Right lung (tissue), 5 donors: ENCODE data around the gene CAPZB. TPM values are rescaled to one million over a fixed set of nuclear protein-coding genes. Genes with fewer than 3 reads are reported as not detected.

Experiments used
- DNase-seq, 2 donors: peaks; one replicate each; pipeline ENCODE4 v3.0.0-alpha.2; 2013
- polyA plus RNA-seq, 5 donors: library from polyadenylated mRNA; unstranded; fragments of 120-200 nt; gene quantifications; one replicate each; pipeline versions ENCODE4 v1.2.1 to v1.2.3, GENCODE V29; 2013; ENCODE audit warnings: inconsistent platforms in 1 of 5, low replicate concordance in 1 of 5; ENCODE audit not compliant: insufficient read length in 5 of 5, insufficient read depth in 1 of 5

The CAPZB gene
- polyA plus RNA-seq, 5 donors = 218 to 320 (median 235) TPM

GRCh38 chr1:19371226-19372135, 113.9 kb downstream of the CAPZB start:
- DNase-seq = no peak

DNA sequence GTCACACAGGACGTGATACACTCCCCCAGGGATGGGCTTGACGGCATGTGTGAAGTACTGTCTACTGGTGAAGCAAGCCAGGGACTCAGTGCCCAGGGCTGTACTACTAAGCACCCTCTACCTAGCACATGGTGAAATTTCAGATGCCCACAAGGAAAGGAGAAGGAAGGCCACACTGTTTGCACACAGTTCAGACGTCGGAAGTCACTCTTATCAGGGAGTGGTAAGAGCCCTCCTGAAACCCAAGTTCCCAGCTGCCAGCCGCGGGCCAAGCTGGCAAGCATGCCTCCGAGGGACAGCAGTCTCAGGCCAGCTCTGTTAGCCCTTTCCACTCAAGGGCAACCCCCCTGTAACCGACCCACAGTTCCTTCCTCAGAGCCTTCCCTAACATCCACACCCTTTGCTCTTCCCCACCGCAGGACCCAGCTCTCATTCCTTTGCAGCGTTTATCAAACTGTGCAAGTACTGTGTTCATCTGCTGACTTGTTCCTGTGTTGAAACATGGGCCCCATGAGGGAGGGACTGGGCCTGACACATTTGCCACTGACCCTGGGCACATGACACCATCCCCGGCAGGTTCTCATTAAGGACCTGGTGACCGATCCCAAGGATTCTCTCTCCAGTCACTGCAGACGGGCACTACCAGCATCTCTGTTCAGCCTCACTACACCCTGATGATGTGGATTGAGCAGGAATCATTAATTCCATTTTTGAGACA, 114.7 kb downstream of the CAPZB start:
- no peak for DNase-seq

- no peak for DNase-seq
Observed at GRCh38 chr1:19369396-19370090, 115.8 kb downstream of the CAPZB start.

GRCh38 chr1:19368964-19369363, 116.4 kb downstream of the CAPZB start:
- no peak for DNase-seq

GRCh38 chr1:19368050-19368449, 117.3 kb downstream of the CAPZB start:
- no peak for DNase-seq

DNA sequence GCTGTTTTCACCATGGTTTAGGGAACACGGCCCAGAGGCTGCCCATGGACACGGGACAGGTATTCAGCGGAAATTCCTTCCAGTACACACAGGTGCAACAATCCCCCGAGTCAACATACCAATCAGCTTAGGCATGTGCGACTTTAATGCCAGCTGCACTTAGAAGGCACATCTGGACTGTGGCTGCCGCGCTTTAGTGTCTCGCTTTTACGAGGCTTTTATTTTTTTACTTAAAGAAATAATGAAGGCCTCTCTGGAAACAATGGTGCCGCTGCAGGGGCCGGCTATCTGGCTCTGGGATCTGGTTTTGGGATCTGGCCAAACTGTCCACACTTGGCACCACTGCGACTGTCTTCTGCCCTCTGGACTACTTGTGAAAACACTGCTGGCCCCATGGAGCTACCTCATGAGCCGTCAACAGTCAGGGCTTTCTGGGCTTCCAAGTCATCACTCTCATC, 117.7 kb downstream of the CAPZB start:
- no peak for DNase-seq

DNA sequence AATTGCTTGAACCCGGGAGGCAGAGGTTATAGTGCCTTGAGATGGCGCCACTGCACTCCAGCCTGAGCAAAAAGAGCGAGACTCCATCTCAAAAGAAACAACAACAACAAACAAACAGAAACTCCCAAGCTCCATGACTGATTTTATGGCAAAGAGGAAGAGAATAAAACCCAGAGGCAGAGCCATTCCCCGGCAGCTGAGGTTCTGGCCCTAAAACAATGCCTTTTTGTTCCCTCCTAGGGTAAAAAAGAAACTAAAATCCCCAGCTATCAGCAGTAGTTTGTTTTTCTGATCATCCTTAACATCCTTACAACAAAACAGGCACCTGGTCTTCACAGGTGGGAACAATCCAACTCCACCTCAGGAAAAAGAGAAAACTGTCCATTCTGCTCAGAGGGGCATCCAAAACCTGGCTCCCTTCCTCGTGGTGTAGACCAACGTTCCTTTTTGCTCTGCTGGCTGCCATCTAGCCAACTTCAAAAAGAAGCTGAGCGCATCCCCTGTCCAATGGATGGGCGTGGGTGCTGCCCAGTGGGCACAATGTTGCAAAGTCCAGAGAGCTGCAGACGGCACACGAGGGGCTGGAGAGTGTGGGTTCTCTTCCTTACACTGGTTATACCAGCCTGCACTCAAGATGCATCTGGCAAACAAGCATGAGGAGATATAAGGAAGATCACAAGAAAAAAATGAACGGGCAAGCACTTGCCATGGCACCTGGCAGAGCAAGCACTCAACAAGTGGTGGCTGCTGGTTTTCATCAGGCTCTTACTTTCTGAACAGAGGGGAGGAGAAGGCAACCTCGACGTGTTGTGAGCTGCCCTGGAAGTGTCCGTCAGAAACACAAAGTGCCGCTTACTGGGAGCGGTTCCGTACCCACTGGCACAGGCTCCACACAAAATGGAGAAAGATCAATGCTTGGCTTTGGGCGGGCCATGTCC, 118.5 kb downstream of the CAPZB start:
- no peak for DNase-seq

DNA sequence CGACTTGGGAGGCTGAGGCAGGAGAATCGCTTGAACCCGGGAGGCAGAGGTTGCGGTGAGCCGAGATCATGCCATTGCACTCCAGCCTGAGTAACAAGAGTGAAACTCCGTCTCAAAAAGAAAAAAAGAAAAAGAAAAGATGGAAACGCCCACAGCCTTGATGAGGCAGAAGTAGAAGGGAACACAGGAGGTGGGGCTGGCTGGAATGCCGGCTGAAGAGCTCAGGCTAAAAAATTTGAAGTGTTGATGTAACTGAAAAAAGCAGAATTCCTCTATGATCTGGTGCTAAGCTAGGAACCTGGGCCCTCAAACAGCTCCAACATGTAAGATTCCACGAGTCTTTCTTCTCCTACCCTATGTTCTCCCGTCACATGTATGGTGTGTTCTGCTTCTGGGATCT, 119.6 kb downstream of the CAPZB start:
- no peak for DNase-seq

GRCh38 chr1:19363536-19364152, 121.7 kb downstream of the CAPZB start:
- DNase-seq = no peak

- DNase-seq = no peak
Observed at GRCh38 chr1:19361611-19362147, 123.7 kb downstream of the CAPZB start.

GRCh38 chr1:19360843-19361610, 124.3 kb downstream of the CAPZB start:
- no peak for DNase-seq

GRCh38 chr1:19360432-19360831, 124.9 kb downstream of the CAPZB start:
- no peak for DNase-seq

DNA sequence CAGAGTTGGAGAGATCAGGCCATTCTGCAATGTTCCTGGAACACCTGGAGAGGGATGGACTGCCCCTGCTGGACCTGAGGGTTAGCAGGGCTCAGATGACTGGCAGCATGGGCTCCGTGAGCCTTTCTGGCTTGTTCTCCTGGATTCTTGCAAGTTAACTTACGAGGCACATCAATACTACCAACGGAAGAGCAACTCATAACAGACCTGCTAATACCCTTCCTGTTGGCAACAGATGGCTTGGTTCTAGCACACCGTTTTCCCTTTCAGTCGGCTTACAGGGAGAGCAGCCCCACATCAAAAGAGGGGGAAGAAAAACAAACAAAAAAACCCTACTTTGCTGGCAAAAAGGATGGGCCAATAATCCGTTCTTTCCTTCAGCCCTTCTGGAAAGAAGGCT, 125.3 kb downstream of the CAPZB start:
- no peak for DNase-seq

DNA sequence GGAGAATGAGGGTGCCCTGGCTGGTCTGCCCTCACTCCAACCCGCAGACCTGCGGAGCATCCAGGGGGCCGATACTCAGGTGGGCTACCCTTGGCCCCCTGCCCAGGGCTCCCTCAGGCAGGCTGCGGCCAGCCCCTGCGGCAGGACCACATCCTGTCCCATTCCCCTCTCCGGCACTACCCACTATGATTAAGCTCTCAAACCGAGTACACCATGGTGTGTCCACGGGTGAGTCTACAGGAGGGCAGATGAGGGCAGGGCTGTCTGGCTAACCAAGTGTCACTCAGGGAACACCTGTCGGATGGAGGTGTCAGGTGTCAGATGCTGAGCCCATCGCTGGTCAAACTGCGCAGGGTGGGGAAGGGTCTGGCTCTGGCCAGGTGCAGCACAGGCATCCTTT, 126.0 kb downstream of the CAPZB start:
- DNase-seq = no peak

GRCh38 chr1:19358710-19359109, 126.6 kb downstream of the CAPZB start:
- no peak for DNase-seq

DNA sequence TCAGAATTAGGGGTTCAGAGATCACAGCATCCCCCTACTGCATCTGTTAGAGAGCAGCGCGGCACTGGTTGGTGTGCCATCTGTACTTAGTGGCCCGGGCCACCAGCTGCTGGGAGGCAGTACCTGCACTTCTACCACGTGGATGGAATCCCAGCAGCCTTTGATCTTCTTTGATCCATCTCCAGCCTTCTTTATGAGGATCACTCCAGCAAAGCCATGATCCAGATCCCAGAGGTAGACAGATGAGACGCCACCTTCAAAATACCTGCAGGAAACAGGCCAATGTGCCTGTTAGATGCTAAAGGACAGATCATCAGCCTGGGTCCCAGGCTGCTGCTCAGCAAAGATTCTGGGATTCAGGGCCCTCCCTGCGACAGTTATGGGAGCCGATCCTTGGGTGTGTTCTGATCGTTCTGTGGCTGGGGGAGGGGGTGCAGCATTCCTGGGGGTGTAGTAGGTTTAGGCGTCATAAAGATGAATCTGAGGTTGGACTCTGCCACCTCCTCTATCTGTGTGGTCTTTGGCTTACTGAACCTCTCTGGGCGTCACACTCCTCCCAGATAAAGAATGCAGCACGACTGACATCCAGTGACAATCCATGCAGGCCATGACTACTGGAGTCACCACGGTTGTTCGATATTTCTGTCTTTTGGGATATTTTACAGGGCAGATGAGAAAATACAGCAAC, 127.9 kb downstream of the CAPZB start:
- no peak for DNase-seq

DNA sequence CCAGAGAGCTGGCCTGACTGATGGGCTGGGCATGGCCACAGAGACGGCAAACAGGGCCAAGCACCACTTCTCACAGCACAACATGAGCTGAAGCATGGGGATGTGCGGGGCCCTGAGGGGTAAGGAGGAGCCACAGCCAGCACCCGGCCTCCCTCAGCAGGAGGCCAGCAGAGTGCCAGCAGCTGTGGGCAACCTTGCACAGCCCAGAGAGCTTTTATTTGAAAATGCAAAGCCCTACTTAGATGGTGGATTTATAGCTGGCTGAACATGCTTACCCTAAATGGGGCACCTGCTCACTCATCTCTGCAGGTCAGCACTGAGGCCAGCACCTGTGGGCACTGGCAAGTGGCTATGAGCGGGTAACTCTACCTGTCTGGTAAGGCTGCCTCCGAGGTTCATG, 129.1 kb downstream of the CAPZB start:
- no peak for DNase-seq

DNA sequence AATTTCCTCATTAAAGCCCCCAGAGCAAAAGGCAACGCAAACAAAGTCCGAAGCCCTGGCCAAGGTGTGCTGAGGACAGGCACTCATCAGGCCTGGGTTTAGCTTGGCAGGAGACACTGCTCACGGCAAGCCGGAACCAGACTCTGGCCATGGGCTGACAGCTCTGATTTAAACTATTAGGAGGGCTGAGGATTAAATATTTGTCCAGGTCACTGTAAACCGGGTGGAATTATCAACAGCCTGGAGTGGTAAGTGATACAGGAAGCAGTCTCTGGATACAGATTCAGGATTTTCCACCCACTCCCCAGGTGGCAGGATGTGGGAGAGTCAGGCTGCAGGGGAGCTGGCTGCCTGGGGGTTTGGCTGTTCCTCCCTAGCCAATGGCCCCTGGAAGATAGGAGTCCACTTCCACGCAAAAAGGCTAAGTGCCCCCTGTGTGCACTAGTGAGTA, 130.8 kb downstream of the CAPZB start:
- no peak for DNase-seq

GRCh38 chr1:19353596-19353995, 131.7 kb downstream of the CAPZB start:
- DNase-seq = no peak
